ENCODE data around the gene MPV17L.
A peak's percentile ranks its signal among the peaks of the same experiment; 100 is the strongest.
"Not testable (repeated sequence)": the region's sequence is repeated elsewhere in the genome, so short reads cannot be mapped to it uniquely, and the experiment has no call there.

Gene MPV17L

DNA sequence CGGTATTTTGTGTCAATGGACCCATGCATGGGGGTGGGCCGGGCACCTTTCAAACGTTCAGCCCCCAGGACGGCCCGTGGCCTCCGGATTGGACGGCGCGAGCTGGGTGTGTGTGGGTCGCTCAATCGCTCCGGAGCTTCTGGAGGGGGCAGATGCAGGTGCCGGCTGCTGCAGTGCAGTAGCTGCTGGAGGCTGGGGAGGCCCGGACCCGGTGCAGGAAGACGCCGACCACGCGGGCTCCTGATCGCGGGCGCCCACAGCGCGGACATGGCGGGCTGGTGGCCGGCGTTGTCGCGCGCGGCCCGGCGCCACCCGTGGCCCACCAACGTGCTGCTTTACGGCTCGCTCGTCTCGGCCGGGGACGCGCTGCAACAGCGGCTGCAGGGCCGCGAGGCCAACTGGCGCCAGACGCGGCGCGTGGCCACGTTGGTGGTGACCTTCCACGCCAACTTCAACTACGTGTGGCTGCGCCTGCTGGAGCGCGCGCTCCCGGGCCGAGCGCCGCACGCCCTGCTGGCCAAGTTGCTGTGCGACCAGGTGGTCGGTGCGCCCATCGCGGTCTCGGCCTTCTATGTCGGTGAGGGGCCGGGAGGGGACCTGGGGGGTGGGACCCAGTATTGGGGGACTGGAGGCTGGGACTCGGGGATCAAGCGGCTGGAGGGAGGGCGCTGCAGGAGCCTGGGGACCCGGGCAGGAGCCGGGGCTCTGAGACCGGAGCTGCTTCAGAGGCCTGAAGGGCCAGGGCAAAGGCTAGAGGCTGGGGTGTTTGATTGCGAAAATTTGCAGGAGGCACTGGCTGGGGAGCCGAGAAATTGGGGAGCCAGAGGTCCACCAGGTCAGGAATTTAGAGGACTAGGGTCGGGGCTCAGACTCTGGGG is at the start of gene MPV17L:
Gene MPV17L (plus strand): TSS at position 124 of the 878 bp plus-strand sequence. CDS start 144 bp downstream, at position 268.
- DNase-seq: not testable (repeated sequence)

DNA sequence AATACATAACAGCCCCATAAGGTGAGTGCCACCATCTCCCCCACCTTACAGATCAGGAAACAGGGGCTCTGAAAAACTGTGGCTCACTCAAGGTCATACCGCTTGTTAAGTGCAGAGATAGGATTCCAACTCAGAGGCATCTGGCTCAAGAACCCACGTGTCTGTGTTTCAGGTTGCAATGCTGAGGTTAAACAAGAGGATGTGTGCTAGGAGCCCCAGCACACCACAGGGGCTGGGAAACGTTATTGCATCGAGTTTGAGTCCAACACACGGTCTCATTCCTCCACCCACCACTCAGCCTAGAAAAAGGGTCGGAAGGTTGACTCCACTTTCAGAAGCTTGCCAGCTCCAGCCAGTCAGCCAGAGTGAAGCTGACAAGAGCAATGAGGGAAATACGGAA is 46.8 kb upstream of the MPV17L start:
- DNase-seq: not testable (repeated sequence)

DNA sequence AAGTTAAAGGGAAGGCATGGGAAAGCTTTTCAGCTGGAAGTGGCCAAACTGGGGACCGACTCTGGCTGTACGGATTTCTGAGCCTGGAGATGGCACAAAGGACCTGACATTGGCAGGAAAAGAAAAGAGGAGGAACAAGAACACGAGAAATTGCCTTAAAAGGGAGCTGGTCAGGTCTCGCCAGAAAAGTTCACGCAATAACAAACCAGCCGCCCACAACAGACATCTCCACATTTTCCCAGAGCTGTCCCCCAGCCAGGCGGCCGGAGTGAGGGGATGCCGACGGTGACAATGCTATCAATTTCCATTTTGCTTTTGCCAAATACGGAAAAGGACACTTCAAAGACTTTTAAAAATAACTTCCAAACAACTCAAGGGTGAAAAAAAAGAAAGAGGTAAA is 44.3 kb upstream of the MPV17L start:
- not testable (repeated sequence) for DNase-seq

DNA sequence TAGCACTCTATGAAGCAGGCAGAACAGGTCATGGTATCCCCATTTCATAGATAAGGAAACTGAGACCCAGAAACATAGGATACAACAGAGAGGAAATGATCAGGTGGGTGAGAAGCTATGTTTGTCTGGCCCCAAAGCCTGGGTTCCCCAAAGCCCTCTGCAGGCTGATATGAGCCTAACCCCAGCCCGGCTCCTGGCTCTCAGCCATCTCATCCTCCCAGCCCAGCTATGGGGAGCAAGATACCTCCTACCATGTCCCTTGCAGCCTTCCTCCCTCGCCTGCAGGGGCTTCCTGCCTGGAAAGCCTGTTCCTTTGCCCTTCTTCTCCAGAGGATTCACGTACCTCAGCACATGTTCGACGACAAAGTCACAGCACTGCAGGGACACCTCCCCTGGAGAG is 43.8 kb upstream of the MPV17L start:
- not testable (repeated sequence) for DNase-seq

DNA sequence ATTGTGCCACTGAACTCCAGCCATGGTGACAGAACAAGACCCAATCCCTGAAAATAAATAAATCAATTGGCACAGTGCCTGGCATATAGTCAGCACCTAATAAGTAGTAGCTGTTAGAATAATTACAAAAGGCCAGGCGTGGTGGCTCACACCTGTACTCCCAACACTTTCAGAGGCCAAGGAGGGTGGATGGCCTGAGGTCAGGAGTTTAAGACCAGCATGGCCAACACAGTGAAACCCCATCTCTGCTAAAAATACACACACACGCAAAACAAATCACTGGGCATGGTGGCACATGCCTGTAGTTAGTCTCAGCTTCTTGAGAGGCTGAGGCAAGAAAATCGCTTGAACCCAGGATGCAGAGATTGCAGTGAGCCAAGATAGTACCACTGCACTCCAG is 42.7 kb upstream of the MPV17L start:
- not testable (repeated sequence) for DNase-seq

DNA sequence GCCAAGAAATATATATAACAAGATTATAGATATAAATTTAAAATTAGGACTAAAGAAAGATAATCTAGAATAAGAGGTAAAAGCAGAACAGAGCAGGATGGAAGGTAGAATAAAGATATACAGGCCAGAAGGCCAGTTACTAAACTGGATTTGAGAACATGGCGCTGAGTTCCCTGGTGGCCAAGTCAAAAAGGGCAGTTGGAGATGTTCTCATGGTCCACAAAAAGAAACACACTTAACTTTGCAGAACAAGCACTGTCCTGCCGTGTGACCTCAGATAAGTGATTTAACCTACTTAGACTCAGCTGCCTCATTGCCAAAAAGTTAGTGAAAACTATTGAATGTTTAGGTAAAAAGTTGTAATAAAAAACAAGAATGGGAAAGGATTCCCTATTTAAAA is 40.7 kb upstream of the MPV17L start:
- not testable (repeated sequence) for DNase-seq

DNA sequence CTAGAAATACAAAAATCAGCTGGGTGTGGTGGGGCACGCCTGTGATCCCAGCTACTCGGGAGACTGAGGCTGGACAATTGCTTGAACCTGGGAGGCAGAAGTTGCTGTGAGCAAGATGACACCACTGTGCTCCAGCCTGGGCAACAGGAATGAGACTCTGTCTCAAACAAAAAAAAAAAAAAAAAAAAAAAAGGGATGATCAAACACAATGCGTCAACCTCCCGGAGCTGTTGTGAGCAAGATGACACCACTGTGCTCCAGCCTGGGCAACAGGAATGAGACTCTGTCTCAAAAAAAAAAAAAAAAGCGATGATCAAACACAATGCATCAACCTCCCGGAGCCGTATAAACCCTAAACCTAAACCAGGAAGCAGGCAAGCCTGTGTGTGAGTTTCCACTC is 38.1 kb upstream of the MPV17L start:
- not testable (repeated sequence) for DNase-seq

DNA sequence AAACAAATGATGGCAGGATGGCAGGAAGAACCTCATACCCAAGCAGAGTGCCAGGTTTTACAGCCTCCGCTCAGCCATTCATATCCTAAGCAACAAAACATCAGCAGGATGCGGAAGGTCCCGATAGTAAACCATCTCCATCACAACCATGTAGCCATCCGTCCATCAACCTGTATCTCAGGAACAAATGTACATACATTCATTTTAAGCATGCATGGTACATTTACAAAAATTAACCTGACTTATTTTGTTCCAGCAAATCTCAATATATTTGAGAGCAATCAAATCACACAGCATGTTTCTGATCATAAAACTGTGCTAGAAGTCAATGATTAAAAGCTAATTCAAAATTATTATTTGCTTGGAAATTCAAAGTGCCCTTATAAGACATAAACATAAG is 17.4 kb upstream of the MPV17L start, which contains the start of gene NPIPA5:
Gene NPIPA5 (minus strand): TSS at position 101 of the 400 bp plus-strand sequence. CDS start 0 bp downstream, at position 101.
- not testable (repeated sequence) for DNase-seq

DNA sequence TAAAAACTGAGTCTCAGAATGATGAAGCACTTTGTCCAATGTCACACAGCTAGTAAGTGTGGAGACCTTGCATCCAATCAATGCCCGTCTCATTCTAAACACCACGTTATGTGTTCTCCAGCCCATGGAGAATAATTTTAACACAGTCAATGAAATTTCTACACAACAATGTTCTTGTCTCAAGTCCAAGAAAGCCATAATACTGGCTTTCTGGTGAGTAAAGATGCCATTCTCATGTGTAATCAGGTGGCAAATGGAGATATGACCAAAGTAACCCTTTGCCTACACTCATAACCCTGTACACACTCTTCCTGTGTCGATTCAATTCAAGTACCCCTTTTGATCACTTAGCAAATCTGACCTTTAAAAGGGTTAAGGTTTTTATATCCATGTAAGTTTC is 12.7 kb upstream of the MPV17L start:
- DNase-seq: not testable (repeated sequence)

DNA sequence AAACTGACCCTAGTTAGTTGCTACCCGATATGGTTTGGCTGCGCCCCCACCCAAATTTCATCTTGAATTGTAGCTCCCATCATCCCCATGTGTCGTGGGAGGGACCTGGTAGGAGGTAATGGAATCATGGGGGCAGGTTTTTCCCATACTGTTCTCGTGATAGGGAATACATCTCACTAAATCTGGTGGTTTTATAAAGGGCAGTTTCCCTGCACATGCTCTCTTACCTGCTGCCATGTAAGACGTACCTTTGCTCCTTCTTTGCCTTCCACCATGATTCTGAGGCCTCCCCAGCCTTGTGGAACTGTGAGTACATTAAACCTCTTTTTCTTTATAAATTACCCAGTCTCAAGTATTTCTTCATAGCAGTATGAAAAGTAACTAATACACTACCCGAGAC is 7.5 kb upstream of the MPV17L start:
- not testable (repeated sequence) for DNase-seq

DNA sequence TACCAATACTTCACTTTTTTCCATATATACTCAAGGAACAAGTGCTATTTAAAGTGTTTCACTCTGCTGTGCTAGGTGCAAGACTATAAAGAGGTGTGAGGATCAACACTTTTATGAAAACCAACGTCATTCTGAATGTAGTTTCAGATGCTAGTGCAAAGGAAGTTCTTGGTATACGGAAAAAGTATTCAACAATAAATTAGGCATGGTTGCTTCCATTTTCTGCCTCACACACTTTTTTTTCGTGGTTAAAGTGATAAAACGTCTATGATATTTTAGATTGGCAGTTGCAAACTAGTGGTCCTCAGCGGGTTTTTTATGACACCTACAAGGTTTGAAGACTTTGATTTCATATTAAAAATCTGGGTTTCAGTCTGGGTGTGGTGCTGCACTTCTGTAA is 5.6 kb upstream of the MPV17L start:
- not testable (repeated sequence) for DNase-seq

DNA sequence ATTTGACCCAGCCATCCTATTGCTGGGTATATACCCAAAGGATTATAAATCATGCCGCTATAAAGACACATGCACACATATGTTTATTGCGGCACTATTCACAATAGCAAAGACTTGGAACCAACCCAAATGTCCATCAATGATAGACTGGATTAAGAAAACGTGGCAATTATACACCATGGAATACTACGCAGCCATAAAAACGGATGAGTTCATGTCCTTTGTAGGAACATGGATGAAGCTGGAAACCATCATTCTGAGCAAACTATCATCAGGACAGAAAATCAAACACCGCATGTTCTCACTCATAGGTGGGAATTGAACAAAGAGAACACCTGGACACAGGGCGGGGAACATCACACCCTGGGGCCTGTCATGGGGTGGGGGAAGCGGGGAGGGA is 2.5 kb upstream of the MPV17L start:
- DNase-seq: not testable (repeated sequence)

DNA sequence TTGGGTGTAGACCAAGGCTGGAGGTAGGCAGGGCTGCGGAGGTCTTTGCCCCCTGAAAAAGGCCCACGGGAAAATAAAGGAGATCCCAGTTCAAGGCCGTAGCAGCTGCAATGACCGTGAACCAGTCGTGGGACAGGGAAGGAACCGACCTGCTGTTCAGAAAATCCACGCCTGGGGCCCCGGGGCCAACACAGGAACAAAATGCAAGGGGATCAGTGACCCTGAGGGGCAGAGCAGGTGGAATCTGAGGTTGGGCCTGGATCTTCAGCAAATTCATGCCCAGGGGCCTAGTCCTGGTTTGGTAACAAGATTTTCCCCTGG is 915 bp downstream of the MPV17L start:
- not testable (repeated sequence) for DNase-seq

DNA sequence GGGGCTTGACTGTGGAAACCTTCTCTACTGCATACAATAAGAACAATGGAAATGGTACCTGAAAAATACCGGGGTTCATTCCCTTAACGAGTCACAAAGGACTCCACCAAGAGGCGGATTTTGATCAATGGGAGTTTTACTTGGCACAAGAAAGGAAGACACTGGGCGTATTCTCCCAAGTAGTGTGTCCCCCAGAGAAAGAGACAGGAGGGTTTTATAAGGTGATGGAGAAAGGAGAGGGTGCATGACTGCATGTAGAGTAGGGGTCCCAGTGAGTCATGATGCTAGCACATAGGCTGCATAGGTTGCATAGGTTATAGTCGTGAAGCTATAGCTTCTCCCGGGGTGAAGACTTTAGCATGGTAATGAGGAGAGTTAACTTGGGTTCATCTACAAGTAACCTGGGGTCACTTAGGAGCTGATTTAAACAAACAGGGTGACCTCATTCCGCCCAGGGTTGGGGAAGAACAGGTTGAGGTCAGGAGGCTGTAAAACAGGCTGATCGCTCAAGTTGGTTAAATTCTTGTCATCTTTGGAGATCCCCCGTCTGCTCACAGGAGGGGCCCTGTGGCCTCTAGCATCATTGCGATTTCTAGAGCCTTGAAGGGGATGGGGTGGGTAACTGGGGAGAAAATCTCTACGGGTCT is 1.5 kb downstream of the MPV17L start:
- no peak for DNase-seq

DNA sequence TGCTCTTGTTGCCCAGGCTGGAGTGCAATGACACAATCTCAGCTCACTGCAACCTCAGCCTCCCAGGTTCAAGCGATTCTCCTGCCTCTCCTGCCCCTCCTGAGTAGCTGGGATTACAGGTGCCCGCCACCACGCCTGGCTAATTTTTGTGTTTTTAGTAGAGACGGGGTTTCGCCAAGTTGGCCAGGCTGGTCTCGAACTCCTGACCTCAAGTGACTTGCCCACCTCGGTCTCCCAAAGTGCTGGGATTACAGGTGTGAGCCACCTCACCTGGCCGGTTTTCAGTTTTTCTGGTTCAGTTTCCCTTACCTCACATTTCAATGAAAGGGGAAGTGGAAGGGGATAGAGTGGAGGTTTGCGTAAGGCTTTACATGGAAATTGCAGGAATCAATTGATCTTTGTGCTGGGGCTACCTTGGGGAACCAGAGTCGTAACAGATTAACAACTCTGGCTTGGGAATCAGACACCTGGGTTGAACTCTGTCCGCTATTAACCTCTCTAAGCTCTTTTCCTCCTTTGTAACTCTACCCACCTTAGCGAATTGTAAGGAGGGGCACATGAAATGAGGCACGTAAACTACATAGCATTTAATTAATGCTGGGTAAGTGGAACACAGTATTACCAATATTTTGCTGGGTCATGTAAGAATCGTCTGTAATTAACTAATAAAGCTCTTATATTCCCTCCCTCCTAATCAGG is 3.2 kb downstream of the MPV17L start:
- no peak for DNase-seq

DNA sequence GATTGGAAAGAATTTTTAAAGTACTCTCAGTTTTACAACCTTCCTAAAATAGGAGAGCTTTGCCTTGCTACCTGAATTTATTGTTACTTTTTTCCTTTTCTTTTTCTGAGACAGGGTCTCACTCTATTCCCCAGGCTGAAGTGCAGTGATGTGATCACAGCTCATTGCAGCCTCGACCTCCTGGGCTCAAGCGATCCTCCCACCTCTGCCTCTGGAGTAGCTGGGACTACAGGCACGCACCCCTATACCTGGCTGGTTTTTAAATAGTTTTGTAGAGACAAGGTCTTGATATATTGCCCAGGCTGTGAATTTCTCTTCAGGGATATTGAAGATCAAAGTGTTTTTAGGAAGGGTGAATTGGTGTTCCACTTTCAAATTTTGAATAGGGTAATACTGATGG is 3.8 kb downstream of the MPV17L start:
- DNase-seq: no peak

DNA sequence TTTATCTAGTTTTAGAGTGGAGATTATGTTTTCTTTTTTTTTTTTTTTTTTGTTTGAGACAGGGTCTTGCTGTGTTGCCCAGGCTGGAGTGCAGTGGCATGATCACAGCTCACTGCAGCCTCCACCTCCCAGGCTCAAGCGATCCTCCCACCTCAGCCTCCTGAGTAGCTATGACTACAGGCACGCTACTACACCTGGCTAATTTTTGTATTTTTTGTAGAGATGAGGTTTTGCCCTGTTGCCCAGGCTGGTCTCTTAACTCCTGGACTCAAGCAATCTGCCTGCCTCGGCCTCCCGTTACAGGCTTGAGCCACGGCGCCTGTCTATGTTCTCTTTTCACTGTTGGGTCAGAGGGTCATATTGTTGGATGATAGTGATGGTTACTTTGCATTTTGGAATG is 4.8 kb downstream of the MPV17L start:
- DNase-seq: not testable (repeated sequence)

DNA sequence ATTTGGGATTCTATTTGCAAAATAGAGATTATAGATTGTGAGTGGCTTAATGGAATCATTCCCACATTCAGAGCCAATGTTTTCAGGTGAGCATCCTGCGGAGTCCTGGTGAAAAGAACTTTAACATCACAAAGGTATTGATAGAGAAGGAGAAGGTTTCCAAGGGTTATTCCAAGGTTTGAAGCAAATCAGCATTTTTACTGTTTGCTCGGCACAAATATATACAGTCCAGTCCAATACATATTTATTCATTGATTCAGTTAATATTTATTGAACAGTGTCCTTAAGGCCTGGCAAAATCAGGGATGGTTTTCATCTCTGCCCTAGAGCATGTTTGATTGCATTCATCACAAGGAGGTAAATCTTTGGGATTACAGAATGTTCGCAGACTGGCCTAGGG is 6.4 kb downstream of the MPV17L start:
- DNase-seq: no peak

DNA sequence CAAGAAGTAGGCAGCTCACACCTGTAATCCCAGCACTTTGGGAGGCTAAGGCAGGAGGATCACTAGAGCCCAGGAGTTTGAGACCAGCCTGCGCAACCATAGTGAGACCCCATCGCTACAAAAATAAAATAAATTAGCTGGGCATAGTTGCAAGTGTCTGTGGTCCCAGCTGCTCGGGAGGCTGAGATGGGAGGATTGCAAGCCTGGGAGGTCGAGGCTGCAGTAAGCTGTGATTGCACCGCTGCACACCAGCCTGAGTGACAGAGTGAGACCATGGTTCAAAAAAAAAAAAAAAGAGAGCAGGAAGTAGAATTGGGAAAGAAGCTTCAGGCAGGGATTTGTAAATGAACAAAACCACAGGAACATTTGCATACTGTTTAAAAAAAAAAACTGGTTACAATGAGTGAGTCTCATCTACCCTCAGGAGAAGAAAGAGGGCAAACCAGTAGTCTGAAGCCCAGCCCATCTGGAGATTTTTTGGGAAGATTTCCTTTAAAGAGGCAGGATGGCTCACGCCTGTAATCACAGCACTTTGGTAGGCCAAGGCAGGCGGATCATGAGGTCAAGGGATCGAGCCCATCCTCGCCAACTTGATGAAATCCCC is 7.9 kb downstream of the MPV17L start:
- no peak for DNase-seq

DNA sequence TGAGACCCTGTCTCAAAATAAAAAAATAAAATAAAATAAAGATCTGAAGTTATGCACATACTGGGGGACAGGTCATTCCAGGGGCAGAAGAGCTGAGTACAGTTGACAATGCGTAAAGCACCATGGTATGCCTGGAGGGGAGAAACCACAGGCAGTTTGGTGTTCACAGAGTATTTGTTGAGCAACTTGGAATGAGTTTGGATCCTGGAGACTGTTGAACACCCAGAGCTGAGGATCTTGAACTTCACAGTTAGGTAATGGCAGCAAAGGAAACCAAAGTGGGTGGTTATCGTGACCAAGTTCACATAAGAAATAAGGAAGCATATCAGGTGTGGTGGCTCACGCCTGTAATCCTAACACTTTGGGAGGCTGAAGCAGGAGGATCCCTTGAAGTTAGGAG is 8.5 kb downstream of the MPV17L start:
- not testable (repeated sequence) for DNase-seq

DNA sequence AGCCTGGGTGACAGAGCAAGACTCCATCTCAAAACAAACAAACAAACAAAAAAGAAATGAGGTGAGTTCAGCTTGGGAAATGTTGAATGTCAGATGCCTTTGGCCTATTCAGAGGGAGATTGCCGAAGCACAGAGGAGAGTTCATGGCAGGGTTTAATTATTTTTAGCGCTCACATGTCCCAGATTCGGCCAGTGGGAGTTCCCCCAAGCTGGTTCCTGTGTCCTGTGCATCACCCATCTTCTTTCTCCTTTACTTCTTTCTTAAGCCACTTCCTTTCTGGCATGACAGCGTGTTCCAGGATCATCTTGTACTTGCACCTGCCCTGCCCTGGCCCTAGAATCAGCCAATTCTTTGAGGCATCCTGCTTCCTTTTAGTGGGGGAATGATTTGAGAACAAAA is 9.2 kb downstream of the MPV17L start:
- peak; percentile 36 for DNase-seq

DNA sequence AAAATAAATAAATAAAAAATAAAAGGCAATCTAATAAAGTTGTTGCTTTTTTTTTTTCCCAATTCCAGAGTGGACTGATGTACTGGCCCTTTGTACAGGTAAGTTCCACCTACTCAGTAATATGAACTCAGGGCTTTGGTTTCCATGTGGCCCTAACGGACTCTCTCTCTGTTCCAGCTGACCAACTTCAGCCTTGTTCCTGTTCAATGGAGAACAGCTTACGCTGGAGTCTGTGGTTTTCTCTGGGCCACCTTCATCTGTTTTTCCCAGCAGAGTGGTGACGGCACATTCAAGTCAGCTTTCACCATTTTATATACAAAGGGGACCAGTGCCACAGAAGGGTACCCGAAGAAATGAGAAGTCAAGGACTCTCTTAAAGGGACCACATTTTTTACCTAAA is 12.2 kb downstream of the MPV17L start:
- DNase-seq: not testable (repeated sequence)

DNA sequence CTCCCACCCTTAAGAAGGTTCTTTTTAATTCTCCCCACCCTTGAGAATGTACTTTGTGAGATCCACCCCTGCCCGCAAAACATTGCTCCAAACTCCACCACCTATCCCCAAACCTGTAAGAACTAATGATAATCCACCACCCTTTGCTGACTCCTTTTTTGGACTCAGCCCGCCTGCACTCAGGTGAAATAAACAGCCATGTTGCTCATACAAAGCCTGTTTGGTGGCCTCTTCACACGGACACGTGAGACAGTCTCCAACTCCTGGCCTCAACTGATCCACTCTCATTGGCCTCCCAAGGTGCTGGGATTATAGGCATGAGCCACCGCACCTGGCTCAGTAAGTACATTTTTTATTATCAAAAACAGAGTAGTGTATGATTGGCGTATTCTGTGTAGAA is 13.9 kb downstream of the MPV17L start:
- DNase-seq: not testable (repeated sequence)
